GM18520 (cell line): ENCODE data around the gene CPT1A.

Experiments
- ATAC-seq: cut with Tn5 transposase; IDR thresholded peaks from one replicate; pipeline ENCODE4 v1.9.1; 2021; ENCODE audit not compliant: unreplicated experiment

CPT1A gene

GRCh38 chr11:68762481-68762880 is 79.2 kb downstream of the CPT1A start:
- ATAC-seq, result no peak

- ATAC-seq, result no peak
These were observed 79.9 kb downstream of the CPT1A start for GRCh38 chr11:68761801-68762200.

- ATAC-seq, result no peak
These were observed 81.7 kb downstream of the CPT1A start for GRCh38 chr11:68759991-68760390.

- ATAC-seq, result no peak
These were observed 84.0 kb downstream of the CPT1A start for GRCh38 chr11:68757711-68758110.

GRCh38 chr11:68756171-68756766 is 85.4 kb downstream of the CPT1A start:
- no peak for ATAC-seq

- no peak for ATAC-seq
These were observed 88.4 kb downstream of the CPT1A start for GRCh38 chr11:68753300-68753699.

- no peak for ATAC-seq
These were observed 90.3 kb downstream of the CPT1A start, which contains the start of gene TESMIN for GRCh38 chr11:68751331-68751856. TSS of gene TESMIN (minus strand) at chr11:68751520. CDS start at chr11:68750660, 860 bp downstream.

- no peak for ATAC-seq
These were observed 90.8 kb downstream of the CPT1A start for GRCh38 chr11:68751004-68751325.

GRCh38 chr11:68750195-68751003 is 91.3 kb downstream of the CPT1A start:
- no peak for ATAC-seq

GRCh38 chr11:68749229-68750123 is 92.2 kb downstream of the CPT1A start:
- no peak for ATAC-seq

- ATAC-seq, result no peak
These were observed 93.7 kb downstream of the CPT1A start for GRCh38 chr11:68748061-68748460.

- no peak for ATAC-seq
These were observed 98.2 kb downstream of the CPT1A start for GRCh38 chr11:68743539-68743938.

- ATAC-seq, result no peak
These were observed 100.3 kb downstream of the CPT1A start for GRCh38 chr11:68741463-68741862.

- ATAC-seq, result no peak
These were observed 106.1 kb downstream of the CPT1A start for GRCh38 chr11:68735646-68736045.

- ATAC-seq, result no peak
These were observed 106.6 kb downstream of the CPT1A start for GRCh38 chr11:68735125-68735524.

- no peak for ATAC-seq
These were observed 107.6 kb downstream of the CPT1A start for GRCh38 chr11:68734111-68734510.

GRCh38 chr11:68727783-68728182 is 113.9 kb downstream of the CPT1A start:
- ATAC-seq, result no peak

- no peak for ATAC-seq
These were observed 117.4 kb downstream of the CPT1A start for GRCh38 chr11:68724293-68724692.

GRCh38 chr11:68722143-68722542 is 119.6 kb downstream of the CPT1A start:
- ATAC-seq, result no peak

- ATAC-seq, result no peak
These were observed 120.6 kb downstream of the CPT1A start for GRCh38 chr11:68721075-68721474.

GRCh38 chr11:68715456-68716122 is 126.1 kb downstream of the CPT1A start:
- no peak for ATAC-seq
